Upper lobe of left lung (tissue), 4 donors: ENCODE data around the gene SLC6A6.

Experiments used
- EP300 ChIP-seq, 4 donors: sonication (generic); formaldehyde crosslinking; IDR thresholded peaks; one replicate each; pipeline ENCODE4 v1.5.1; 2017; ENCODE audit warnings: antibody characterized with exemption in 4 of 4, control low read depth in 2 of 4
- POLR2A ChIP-seq, 4 donors: fragments of 450-650 bp; IDR thresholded peaks; one replicate each; pipeline ENCODE4 v1.5.1; 2016 to 2017; ENCODE audit warnings: antibody characterized with exemption in 4 of 4, mild to moderate bottlenecking in 2 of 4
- POLR2AphosphoS5 ChIP-seq, 2 donors: sonication (generic); formaldehyde crosslinking; IDR thresholded peaks; one replicate each; pipeline ENCODE4 v1.5.1; 2017; ENCODE audit warnings: antibody characterized with exemption in 2 of 2
- TF ChIP-seq, protein P1 (sequence below), 6 experiments: fragments of 450-650 bp in 4 of 6; fragments of 200-600 bp in 2 of 6; sonication (generic) in 2 of 6; IDR thresholded peaks; one replicate each; pipeline ENCODE4 v1.5.1; 2016 to 2019; ENCODE audit warnings: antibody characterized with exemption in 6 of 6

DNA sequence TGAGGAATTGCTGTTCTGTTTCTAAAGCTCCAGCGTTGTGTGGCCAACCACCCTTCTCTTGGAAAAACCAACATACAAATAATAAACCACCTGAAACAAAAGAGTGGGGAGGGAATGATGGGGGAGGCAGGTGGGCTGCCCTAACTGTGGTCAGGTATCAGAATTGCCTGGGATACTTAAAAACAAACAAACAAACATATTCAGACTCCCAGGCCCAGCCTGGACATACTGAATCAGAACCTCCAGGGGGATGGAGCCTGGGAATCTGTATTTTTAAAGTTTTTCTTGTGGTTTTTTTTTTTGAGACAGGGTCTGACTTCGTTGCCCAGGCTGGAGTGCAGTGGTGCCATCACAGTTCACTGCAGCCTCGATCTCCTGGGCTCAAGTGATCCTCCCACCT, 4.4 kb downstream of the SLC6A6 start:
- TF ChIP-seq POLR2A (IDR thresholded peaks at IDR 0.05): no peak
- TF ChIP-seq, protein P1, sequence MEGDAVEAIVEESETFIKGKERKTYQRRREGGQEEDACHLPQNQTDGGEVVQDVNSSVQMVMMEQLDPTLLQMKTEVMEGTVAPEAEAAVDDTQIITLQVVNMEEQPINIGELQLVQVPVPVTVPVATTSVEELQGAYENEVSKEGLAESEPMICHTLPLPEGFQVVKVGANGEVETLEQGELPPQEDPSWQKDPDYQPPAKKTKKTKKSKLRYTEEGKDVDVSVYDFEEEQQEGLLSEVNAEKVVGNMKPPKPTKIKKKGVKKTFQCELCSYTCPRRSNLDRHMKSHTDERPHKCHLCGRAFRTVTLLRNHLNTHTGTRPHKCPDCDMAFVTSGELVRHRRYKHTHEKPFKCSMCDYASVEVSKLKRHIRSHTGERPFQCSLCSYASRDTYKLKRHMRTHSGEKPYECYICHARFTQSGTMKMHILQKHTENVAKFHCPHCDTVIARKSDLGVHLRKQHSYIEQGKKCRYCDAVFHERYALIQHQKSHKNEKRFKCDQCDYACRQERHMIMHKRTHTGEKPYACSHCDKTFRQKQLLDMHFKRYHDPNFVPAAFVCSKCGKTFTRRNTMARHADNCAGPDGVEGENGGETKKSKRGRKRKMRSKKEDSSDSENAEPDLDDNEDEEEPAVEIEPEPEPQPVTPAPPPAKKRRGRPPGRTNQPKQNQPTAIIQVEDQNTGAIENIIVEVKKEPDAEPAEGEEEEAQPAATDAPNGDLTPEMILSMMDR (IDR thresholded peaks at IDR 0.05): no peak
- no peak for TF ChIP-seq POLR2AphosphoS5 (IDR thresholded peaks at IDR 0.05)
- no peak for TF ChIP-seq EP300 (IDR thresholded peaks at IDR 0.05)
